GM18951 (cell line): Measurements from ENCODE around the gene CMTM2.

Source experiments
- POLR2A ChIP-seq: IDR thresholded peaks from 4 replicates; pipeline ENCODE4 v1.6.1; 2011; ENCODE audit warnings: mild to moderate bottlenecking; ENCODE audit not compliant: insufficient read length, insufficient read depth; ENCODE audit errors: extremely low read depth
- in situ Hi-C: fragments of 300-500 bp; cut with MboI; formaldehyde crosslinking; loops from one replicate; pipeline ENCODE4 v1.12.0; 2022; ENCODE audit warnings: low sequenced_read_pairs, mixed read lengths, inconsistent platforms; ENCODE audit not compliant: unreplicated experiment

The CMTM2 gene

DNA sequence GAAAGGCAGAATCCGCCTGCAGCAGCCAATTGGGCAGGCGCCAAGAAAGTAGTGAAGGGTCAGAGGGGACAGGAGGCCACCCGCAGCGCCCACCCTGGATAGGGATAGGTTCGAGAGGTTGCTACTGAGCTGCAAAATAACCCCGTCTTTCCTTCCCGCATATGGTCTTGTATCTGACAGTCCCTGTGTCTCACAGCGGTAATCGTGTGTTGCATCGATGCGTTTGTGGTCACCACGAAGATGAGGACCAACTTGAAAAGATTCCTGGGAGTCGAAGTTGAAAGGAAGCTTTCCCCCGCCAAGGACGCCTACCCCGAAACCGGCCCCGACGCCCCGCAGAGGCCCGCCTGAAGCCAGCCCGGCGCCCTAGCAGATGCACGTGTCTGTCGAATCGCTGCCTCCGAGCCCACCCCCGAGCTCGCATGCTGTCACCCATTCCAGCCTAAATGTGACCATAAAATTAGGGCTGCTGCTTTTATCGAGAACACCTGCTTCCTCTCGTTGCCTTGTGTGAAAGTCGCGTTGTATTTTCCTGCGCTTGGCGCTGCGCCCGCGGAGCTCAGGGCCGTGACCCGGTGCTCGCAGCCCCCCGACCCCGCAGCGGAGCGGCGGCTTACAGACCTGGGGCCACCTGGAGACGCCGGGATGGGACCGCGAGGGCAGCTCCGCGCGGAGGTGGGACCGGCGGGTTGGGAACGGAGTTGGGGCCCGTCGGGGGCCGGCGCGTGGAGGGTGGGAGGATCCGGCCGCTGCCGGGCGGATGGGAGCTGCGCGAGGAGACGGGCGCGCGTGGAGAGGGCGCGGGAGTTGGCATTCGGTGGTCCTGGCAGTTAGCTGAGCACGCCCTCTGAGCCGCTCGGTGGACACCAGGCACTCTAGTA lies at the start of gene CMTM2:
Gene CMTM2, plus strand, starts transcription at position 813 of the 881 bp plus-strand sequence. CDS start 145 bp downstream, outside the sequence.
- no peak for TF ChIP-seq POLR2A
- in situ Hi-C loops: no loop called here

DNA sequence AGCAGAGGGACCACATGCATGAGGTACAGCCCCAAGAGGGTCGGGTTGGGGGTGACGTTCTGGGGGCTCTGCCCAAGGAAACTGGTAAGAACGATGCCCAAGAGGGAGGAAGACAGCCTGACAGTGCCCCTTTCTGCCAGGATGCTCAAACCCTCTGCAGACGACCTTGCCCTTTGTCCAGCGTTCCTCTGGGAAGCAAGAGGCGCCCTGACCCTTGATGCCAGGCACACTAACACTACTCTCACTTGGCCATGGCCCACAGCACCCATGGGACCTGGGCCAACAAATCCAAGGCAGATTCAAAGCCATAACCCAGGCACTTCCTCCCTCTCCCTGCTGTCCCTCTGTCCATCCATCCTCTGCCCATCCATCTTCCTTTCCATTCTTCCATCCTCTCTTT lies 49.8 kb upstream of the CMTM2 start:
- no peak for TF ChIP-seq POLR2A
- in situ Hi-C loops: no loop called here

DNA sequence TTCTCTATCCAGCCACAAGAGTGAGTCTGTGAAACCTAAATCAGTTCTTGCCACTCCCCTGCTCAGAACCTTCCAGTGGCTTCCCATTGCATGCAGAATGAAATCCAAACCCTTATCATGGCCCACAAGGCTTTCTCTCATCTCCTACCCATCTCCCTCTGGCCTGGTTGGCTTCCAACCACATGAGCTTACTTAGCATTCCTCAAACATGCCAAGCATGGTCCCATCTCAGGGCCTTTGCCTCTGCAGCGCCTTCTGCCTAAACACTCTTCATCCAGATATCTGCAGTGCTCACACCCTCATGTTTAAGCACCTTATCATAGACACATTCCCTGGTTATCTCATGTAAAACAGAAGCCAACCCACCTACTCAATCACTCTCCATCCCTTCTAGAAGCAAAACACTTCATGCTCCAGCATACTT lies 44.9 kb upstream of the CMTM2 start:
- in situ Hi-C loops: no loop called here

DNA sequence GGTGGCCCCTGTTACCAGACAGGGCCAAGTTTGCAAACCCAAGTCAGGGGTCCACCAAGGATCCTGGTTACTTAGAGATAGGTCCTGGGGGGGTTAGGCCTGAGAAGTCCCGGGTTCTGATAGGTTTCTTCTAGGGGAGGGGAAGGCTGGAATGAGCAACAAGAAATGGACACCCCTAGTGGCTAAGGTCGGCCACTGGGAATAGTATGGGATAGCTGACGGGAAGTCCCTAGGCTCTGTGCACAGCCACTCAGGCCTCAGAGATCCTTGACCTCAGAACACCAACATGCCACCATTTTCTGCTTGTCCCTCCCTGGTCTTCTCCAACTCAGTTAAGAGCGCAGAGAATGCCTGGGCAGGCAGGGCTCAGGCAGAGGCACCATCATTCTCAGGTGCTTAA lies 42.7 kb upstream of the CMTM2 start:
- in situ Hi-C loops: no loop called here
- no peak for TF ChIP-seq POLR2A

More for the DNA sequence above, 44.9 kb upstream of the CMTM2 start:
- no peak for TF ChIP-seq POLR2A

GRCh38 chr16:66537236-66537635 lies 42.0 kb upstream of the CMTM2 start:
- TF ChIP-seq POLR2A: no peak
- in situ Hi-C loops: no loop called here

GRCh38 chr16:66538910-66539309 lies 40.4 kb upstream of the CMTM2 start:
- in situ Hi-C loops: no loop called here
- TF ChIP-seq POLR2A: no peak

DNA sequence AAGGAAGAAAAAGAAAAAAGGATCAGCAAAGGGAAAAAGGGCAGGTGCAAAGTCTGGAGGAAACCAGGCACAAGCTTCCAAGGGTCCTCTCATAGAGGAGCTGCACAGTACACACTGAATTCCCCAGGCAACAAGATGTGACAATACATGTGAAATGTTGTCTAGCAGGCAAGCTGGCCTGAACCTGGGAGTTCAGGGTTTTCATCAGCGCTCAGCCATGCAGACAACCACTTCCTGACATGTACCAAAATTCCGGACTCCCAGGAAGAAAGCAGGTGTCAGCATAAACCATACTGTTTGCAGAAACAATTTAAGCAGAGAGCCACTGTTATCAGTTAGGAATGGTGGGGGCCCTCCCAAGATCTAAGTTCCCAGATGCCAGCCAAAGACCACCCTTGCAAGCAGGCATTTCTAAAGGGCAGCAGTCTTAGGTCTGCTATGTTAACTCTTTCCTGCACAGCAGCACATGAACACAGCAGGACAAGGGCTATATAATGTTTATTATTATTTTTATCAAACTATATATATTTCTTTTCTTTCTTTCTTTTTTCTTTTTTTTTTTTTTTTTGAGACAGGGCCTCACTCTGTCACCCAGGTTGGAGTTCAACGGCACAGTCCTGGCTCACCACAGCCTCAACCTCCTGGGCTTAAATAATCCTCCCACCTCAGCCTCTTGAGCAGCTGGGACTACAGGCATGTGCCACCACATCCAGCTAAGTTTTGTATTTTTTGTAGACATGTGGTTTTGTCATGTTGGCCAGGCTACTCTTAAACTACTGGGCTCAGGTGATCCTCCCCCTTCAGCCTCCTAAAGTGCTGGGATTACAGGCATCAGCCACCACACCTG lies 39.4 kb upstream of the CMTM2 start:
- in situ Hi-C loops: no loop called here
- no peak for TF ChIP-seq POLR2A

GRCh38 chr16:66541388-66542355 lies 37.6 kb upstream of the CMTM2 start:
- TF ChIP-seq POLR2A: no peak
- in situ Hi-C loops: no loop called here

GRCh38 chr16:66542396-66542795 lies 36.9 kb upstream of the CMTM2 start:
- no peak for TF ChIP-seq POLR2A
- in situ Hi-C loops: no loop called here

GRCh38 chr16:66543541-66543940 lies 35.7 kb upstream of the CMTM2 start:
- in situ Hi-C loops: no loop called here
- TF ChIP-seq POLR2A: no peak

DNA sequence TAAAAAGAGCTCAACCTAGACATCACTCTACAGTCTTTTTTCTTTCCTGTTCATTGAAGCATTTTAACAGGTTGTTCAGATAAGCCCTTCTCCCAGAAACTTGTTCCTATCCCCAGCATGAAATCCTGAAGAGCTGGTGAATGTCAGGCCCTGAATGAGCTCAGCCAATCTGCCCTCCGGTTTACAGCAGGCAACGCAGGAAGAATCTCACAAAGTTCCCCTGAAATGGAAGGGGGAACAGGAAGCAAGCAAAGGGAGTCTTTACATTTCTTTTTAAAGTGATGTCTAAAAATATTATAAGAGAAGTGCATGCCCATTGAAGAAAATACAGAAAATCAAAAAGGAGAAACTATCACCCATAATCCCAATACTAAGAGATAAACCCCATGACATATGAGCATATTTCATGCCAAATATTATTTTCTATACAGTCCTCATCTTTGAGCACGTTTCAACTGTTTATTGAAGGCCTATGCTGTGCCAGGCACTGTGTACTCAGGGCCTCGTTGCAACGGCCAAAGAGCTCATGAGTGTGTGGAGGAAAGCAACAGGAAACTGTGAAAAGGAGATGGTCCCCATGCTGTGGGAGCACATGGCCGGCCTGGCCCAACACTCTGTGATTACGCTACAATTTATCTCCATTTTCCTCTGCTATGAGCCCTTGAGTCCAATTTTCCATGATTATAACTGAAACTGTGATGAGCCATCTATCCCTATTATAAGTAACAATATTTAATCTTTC lies 35.1 kb upstream of the CMTM2 start:
- TF ChIP-seq POLR2A: no peak
- in situ Hi-C loops: no loop called here

DNA sequence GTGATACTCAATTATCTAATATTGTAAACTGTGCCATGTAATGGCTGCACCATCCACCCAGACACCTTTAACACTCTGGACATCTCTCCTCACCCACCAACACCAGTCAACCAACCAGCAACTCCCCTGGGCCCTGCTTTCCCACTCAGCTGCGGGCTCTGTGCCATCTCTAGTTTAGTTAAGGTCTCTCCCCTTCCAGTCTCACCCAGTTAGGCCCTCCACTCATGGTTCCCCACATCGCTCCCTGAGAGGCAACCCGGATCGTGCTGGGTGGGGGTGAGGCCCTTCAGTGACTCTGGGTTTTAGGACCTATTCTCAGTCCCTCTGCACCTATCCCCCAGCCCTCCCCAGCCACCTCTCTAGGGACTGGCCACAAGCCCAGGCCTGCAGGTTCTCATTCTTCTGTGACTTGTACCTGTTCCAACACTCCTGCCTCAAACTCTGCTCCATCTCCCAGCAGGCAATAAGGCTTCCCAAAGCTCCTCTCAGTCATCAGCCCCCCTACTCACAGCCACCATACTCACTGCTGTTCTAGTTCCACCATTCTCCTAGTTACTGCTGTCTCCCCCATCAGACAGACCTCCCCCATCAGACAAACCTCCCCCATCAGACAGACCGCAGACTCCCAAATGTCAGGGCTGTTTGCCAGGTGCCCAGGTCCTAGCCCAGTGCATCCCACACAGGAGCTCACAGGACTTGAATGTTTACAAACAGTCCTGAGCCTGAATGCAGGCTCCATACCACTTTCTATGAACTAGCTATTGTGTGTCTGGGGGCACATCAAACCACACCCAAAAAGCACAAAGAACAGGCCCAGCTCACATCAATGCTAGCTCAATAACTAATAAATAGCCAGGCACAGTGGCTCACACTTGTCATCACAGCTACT lies 31.9 kb upstream of the CMTM2 start:
- in situ Hi-C loops: no loop called here
- no peak for TF ChIP-seq POLR2A
